Mucosa of stomach (tissue), 1 donor: ENCODE measurements around the gene TERT.

Source experiments
- H3K27me3 ChIP-seq: one replicate; pipeline ENCODE4 v1.7.0; 2013; ENCODE audit warnings: mild to moderate bottlenecking, low read length; ENCODE audit not compliant: control insufficient read depth, insufficient read depth
- H3K36me3 ChIP-seq: one replicate; pipeline ENCODE4 v1.7.0; 2013; ENCODE audit warnings: low read length; ENCODE audit not compliant: control insufficient read depth, insufficient read depth
- H3K4me1 ChIP-seq: one replicate; pipeline ENCODE4 v1.7.0; 2013; ENCODE audit warnings: mild to moderate bottlenecking, low read length; ENCODE audit not compliant: control insufficient read depth, insufficient read depth
- H3K4me3 ChIP-seq: one replicate; pipeline ENCODE4 v1.7.0; 2013; ENCODE audit warnings: low read length
- H3K9ac ChIP-seq: one replicate; pipeline ENCODE4 v1.7.0; 2013; ENCODE audit warnings: mild to moderate bottlenecking, low read length, moderate library complexity
- H3K9me3 ChIP-seq: one replicate; pipeline ENCODE4 v1.7.0; 2013; ENCODE audit warnings: mild to moderate bottlenecking, low read length, moderate library complexity; ENCODE audit not compliant: control insufficient read depth
- donor health status: Pancreatic carcinoma.

The TERT gene

GRCh38 chr5:1210832-1211251, 84.0 kb downstream of the TERT start:
- H3K36me3 ChIP-seq = no peaks in the 10 kb centered on the region

DNA sequence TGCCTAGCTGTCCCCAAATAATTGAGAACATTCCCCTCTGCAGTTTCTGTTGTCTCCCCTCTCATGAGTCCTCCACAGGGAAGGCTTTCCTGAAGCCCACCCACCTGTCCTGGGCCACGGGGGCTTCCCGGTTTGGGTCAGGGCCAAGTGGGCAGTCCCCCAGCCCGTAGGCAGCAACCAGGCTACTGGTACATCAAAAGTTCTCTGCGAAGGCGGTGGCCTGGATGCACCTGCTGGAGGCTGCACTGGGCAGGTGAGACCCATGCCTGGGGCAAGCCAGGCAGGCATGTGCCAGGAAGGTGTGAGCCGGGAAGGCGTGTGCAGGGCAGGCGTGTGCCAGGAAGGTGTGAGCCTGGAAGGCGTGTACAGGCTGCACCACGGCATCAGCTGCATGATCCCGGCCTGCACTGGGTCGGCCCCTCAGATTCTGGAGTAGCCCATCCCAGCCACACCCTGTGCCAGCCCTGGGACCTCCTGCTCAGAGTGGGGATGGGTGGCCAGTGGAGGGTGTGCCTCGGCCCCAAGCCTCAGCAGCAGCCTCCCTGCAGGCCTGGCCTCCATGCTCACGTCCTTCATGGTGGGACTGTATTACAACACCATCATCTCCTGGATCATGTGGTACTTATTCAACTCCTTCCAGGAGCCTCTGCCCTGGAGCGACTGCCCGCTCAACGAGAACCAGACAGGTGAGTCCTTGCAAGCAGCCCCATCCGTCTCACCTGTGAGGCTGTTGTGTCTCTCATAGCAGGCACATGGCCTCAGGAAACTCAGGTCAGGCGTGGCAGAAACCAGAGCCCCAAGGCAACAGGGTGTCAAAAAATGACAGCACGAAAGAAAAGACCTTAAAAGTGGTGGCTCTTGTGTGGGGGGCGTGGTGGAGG, 84.7 kb downstream of the TERT start:
- Histone ChIP-seq H3K4me1 (no peaks in the 10 kb centered on the region), H3K36me3 (no peaks in the 10 kb centered on the region), H3K4me3 (no peak overlapping the region), H3K27me3 (peaks cover 4% of the 10 kb centered on the region), H3K9ac (no peak overlapping the region), H3K9me3 (no peaks in the 10 kb centered on the region)

More at GRCh38 chr5:1210832-1211251, 84.0 kb downstream of the TERT start:
- no peaks in the 10 kb centered on the region for H3K4me1 ChIP-seq
- no peak overlapping the region for H3K4me3 ChIP-seq
- H3K27me3 ChIP-seq = peaks cover 3% of the 10 kb centered on the region
- no peak overlapping the region for H3K9ac ChIP-seq
- no peaks in the 10 kb centered on the region for H3K9me3 ChIP-seq

DNA sequence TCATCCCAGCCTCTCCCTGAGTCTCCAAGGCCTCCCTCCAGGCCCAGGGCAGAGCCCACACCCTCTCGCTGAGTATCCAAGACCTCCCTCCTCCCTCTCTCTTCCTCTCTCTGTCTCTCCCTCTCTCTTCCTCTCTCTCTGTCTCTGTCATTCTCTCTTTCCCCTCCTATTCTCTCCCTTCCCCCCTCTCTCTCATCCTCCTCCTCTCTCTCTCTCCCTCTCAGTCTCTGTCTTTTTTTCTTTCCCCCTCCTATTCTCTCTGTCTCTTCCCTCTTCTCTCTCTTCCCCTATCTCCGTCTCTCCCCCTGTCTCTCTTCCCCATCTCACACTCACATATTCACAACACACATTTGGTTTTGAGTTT, 85.4 kb downstream of the TERT start:
- peaks cover 4% of the 10 kb centered on the region for H3K27me3 ChIP-seq
- no peak overlapping the region for H3K9ac ChIP-seq
- H3K4me3 ChIP-seq = no peak overlapping the region
- no peaks in the 10 kb centered on the region for H3K9me3 ChIP-seq
- H3K4me1 ChIP-seq = no peaks in the 10 kb centered on the region
- no peaks in the 10 kb centered on the region for H3K36me3 ChIP-seq

- Histone ChIP-seq H3K27me3 (peaks cover 4% of the 10 kb centered on the region), H3K36me3 (no peaks in the 10 kb centered on the region), H3K9me3 (no peaks in the 10 kb centered on the region), H3K4me1 (no peaks in the 10 kb centered on the region), H3K9ac (no peak overlapping the region), H3K4me3 (no peak overlapping the region)
These were observed 86.0 kb downstream of the TERT start for GRCh38 chr5:1208743-1209488.

DNA sequence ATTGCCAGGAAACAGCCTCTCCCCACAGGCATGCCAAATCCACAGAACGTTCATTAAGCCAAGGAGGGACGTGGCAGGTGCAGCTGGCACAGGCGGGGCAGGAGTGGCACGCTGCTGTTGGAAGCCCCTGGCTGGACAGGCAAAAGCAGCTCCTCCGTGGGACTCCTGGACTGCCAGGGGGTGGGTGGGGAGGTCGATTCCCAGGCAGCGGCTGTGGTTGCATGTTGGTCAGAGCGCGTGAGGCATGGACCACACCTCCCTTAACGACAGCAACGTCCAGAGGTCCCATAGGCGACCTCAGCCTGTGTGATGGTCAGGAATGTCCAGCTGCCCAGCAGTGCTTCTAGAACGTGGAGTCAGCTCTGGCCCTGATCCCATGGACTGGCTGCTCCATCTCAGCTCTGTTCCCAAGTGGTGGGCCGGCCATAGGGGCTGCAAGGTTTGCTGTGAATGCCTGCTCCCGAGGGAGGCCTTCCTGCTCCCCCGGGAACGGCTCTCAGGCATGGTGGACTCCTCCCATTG, 86.6 kb downstream of the TERT start:
- H3K4me3 ChIP-seq = no peak overlapping the region
- H3K27me3 ChIP-seq = peaks cover 4% of the 10 kb centered on the region
- H3K36me3 ChIP-seq = no peaks in the 10 kb centered on the region
- no peaks in the 10 kb centered on the region for H3K4me1 ChIP-seq
- no peak overlapping the region for H3K9ac ChIP-seq
- H3K9me3 ChIP-seq = no peaks in the 10 kb centered on the region

- Histone ChIP-seq H3K9me3 (no peaks in the 10 kb centered on the region), H3K36me3 (no peaks in the 10 kb centered on the region), H3K4me1 (no peaks in the 10 kb centered on the region), H3K27me3 (peaks cover 4% of the 10 kb centered on the region), H3K4me3 (no peak overlapping the region), H3K9ac (no peak overlapping the region)
These were observed 87.3 kb downstream of the TERT start for GRCh38 chr5:1207555-1207954.

DNA sequence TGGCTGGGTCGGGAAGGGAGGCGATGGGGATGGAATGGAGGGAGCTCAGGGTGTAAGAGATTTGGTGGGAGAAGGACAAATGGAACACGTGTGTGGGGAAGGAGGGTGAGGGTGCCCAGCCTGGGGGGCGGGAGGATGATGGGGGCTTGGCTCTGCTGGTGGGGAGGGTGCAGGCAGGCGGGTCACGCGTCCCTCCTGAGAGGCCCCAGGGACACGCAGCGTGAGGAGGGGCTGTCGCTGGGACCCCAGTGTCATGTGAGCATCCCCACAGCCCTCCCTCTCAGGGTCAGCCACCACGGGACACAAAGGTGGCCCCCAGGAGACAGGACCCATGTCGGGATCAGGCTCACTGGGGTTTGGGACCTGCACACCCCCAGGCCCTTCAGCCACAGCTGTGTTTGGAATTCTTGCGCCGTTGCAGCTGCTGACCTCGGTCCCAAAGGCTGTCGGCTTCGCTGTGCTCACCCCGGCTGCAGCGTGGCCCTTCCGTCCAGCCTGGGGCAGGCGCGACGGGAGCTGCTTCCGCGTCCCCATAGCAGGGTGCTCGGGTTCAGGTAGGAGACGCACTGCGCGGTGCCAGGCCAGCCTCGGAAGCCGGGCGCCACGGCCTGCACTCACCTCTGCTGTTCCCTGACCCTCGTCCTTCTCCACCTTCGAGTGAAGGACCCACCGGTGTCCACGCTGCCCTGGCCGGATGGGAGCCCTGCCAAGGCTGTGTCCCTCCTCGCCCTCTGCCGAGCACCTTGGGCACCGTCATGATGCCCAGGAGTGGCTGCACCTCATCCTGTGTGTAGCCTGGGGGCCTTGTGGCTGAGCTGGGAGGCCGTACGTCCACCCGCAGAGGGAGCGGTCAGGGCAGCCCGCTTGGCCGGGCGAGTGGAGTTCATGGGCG, 88.1 kb downstream of the TERT start:
- no peaks in the 10 kb centered on the region for H3K36me3 ChIP-seq
- no peak overlapping the region for H3K4me3 ChIP-seq
- H3K27me3 ChIP-seq = peaks cover 4% of the 10 kb centered on the region
- peaks cover 1% of the 10 kb centered on the region for H3K4me1 ChIP-seq
- no peak overlapping the region for H3K9ac ChIP-seq
- no peaks in the 10 kb centered on the region for H3K9me3 ChIP-seq

- H3K36me3 ChIP-seq = no peaks in the 10 kb centered on the region
- H3K27me3 ChIP-seq = peaks cover 4% of the 10 kb centered on the region
- H3K4me1 ChIP-seq = peaks cover 13% of the 10 kb centered on the region
- no peaks in the 10 kb centered on the region for H3K9me3 ChIP-seq
- no peak overlapping the region for H3K4me3 ChIP-seq
- no peak overlapping the region for H3K9ac ChIP-seq
These were observed 89.3 kb downstream of the TERT start for GRCh38 chr5:1205255-1206180.

GRCh38 chr5:1204693-1205242, 90.1 kb downstream of the TERT start:
- H3K9me3 ChIP-seq = no peaks in the 10 kb centered on the region
- no peaks in the 10 kb centered on the region for H3K36me3 ChIP-seq
- H3K27me3 ChIP-seq = peaks cover 8% of the 10 kb centered on the region
- H3K4me1 ChIP-seq = peaks cover 20% of the 10 kb centered on the region
- no peak overlapping the region for H3K9ac ChIP-seq
- no peak overlapping the region for H3K4me3 ChIP-seq

- H3K4me3 ChIP-seq = no peak overlapping the region
- no peaks in the 10 kb centered on the region for H3K9me3 ChIP-seq
- H3K36me3 ChIP-seq = no peaks in the 10 kb centered on the region
- H3K9ac ChIP-seq = no peak overlapping the region
- H3K27me3 ChIP-seq = peaks cover 15% of the 10 kb centered on the region
- peaks cover 23% of the 10 kb centered on the region for H3K4me1 ChIP-seq
These were observed 90.7 kb downstream of the TERT start for GRCh38 chr5:1203968-1204692.
